AG10803 (cell line): ENCODE results near the gene HHEX.

Experiments used
- DNase-seq: peaks from one replicate; pipeline ENCODE4 v3.0.0; 2010; ENCODE audit warnings: low read depth
- H3K4me3 ChIP-seq: 2 replicates; pipeline ENCODE4 v1.5.1; 2011; ENCODE audit warnings: mild to moderate bottlenecking, low read length, control low read depth
- CTCF ChIP-seq: conservative IDR thresholded peaks from 2 replicates; pipeline ENCODE4 v1.5.1; 2011; ENCODE audit warnings: mild to moderate bottlenecking, low read length, control low read depth, inconsistent platforms

The HHEX gene

GRCh38 chr10:92657024-92657423 is 32.7 kb upstream of the HHEX start:
- DNase-seq, result no peak
- H3K4me3 ChIP-seq, result no peak overlapping the region
- TF ChIP-seq CTCF, result no peak

GRCh38 chr10:92662848-92663247 is 26.9 kb upstream of the HHEX start:
- H3K4me3 ChIP-seq, result no peak overlapping the region
- no peak for TF ChIP-seq CTCF
- no peak for DNase-seq

- no peak for TF ChIP-seq CTCF
- DNase-seq, result no peak
- no peak overlapping the region for H3K4me3 ChIP-seq
These were observed 25.4 kb upstream of the HHEX start for GRCh38 chr10:92664322-92664721.

GRCh38 chr10:92667078-92667477 is 22.7 kb upstream of the HHEX start:
- DNase-seq, result no peak
- TF ChIP-seq CTCF, result no peak
- no peak overlapping the region for H3K4me3 ChIP-seq

GRCh38 chr10:92677708-92678107 is 12.0 kb upstream of the HHEX start:
- no peak for DNase-seq
- no peak for TF ChIP-seq CTCF

GRCh38 chr10:92678206-92678605 is 11.5 kb upstream of the HHEX start:
- no peak overlapping the region for H3K4me3 ChIP-seq
- no peak for TF ChIP-seq CTCF
- no peak for DNase-seq

More at GRCh38 chr10:92677708-92678107, 12.0 kb upstream of the HHEX start:
- H3K4me3 ChIP-seq, result no peak overlapping the region

GRCh38 chr10:92681306-92681834 is 8.4 kb upstream of the HHEX start:
- no peak for DNase-seq
- no peak overlapping the region for H3K4me3 ChIP-seq
- TF ChIP-seq CTCF, result no peak
